Peyer's patch (tissue), 4 donors: ENCODE measurements around the gene RGMB.

Source experiments
- POLR2A ChIP-seq, 2 donors: fragments of 450-650 bp; IDR thresholded peaks; one replicate each; pipeline ENCODE4 v1.5.1; 2017; ENCODE audit warnings: antibody characterized with exemption in 2 of 2, mild to moderate bottlenecking in 2 of 2, moderate library complexity in 2 of 2
- TF ChIP-seq, protein P1 (sequence below), 6 experiments: fragments of 450-650 bp in 4 of 6; fragments of 200-600 bp in 2 of 6; sonication (generic) in 1 of 6; IDR thresholded peaks; one replicate each; pipeline ENCODE4 v1.5.1; 2017 to 2019; ENCODE audit warnings: antibody characterized with exemption in 6 of 6, mild to moderate bottlenecking in 3 of 6, moderate library complexity in 1 of 6

DNA sequence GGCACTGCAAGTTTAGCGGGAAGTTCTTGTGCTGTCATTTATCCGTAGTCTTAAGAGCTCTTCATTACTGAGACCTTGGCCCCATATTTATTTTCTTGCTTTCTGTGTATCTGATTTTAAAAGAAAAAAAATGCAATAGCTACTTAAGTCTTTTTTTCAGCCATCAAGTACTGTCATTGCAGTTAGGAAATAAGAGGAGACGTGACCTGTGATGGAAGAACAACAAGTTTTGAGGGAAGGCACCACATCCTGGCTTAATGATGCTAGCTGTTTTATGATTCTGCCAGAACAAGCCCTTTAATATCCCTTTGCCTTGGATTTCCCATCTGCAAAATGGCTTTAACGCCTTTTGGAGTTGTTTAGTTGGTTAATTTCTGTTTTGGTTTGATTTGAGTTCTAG, 3.8 kb downstream of the RGMB start:
- TF ChIP-seq, protein P1, sequence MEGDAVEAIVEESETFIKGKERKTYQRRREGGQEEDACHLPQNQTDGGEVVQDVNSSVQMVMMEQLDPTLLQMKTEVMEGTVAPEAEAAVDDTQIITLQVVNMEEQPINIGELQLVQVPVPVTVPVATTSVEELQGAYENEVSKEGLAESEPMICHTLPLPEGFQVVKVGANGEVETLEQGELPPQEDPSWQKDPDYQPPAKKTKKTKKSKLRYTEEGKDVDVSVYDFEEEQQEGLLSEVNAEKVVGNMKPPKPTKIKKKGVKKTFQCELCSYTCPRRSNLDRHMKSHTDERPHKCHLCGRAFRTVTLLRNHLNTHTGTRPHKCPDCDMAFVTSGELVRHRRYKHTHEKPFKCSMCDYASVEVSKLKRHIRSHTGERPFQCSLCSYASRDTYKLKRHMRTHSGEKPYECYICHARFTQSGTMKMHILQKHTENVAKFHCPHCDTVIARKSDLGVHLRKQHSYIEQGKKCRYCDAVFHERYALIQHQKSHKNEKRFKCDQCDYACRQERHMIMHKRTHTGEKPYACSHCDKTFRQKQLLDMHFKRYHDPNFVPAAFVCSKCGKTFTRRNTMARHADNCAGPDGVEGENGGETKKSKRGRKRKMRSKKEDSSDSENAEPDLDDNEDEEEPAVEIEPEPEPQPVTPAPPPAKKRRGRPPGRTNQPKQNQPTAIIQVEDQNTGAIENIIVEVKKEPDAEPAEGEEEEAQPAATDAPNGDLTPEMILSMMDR (IDR thresholded peaks at IDR 0.05) = no peak
- TF ChIP-seq POLR2A (IDR thresholded peaks at IDR 0.05) = no peak
